Measurements from ENCODE around the gene ENHO. TPM values are rescaled to one million over a fixed set of nuclear protein-coding genes. Genes with fewer than 3 reads are reported as not detected.

Gene ENHO
- total RNA-seq, result 1 to 10 TPM in 3 of 4 donors, under 1 TPM in 1; 0.65 to 4.0 (median 2.7) TPM

DNA sequence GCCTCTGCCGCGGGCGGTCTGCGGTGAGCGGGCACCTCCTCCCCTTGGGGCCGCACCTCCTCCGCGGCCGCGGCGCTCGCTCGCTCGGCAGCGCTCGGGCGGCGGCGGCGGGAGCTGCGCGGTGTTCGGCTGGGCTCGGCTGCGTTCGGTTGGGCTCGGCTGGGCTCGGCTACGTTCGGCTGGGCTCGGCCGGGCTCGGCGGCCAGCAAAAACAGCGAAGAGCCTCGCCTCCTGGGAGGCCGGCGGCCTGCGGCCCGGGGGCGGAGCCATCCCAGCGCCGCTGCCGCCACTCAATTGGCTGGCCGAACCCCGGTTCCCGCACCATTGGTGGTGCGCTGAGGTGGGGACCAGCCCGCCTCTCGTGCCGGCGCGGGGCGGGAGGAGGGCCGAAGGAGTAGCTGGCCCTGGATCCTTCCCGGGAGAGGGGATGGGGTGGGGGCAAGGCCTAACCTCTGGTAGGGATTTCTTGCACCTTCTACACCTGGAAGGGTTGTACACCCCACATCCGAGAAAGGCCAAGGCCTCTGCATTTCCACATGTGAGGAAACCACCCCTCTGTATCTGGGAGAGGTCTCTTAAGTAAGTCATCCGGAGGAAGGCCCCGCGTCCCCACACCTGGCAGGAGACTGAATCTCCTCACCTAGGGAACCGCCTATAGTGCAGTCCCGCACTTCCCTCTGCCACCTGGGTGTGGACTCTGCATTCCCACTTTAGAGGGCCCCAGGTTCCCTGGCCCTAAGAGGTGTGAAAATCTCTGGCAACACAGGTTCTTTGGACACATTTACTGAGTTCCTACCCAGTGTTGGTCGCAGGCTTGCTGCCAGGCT, at the start of gene ENHO:
Gene ENHO (minus strand): TSS at position 20 of the 827 bp plus-strand sequence. CDS start 1,295 bp downstream, outside the sequence.
- 40% methylated on average over 5 of the region's 63 CpGs for WGBS
- no peaks in the 10 kb centered on the region for H3K9me3 ChIP-seq
- no peak for TF ChIP-seq CTCF (IDR thresholded peaks at IDR 0.05)
- no peak for TF ChIP-seq POLR2AphosphoS5 (IDR thresholded peaks at IDR 0.05)
- no peak for TF ChIP-seq POLR2A (IDR thresholded peaks at IDR 0.05)
- TF ChIP-seq EP300 (IDR thresholded peaks at IDR 0.05), result no peak
- no peaks in the 10 kb centered on the region for H3K36me3 ChIP-seq
- no peaks in the 10 kb centered on the region for H3K27me3 ChIP-seq
- H3K4me1 ChIP-seq, result peaks cover 16% of the 10 kb centered on the region
- peak; percentile 86 to 88 for DNase-seq (ENCODE audit: low spot score in 2 of 2)
- peak within 1 kb of the TSS; percentile 61 for H3K4me3 ChIP-seq
- no peak within 1 kb of the TSS for H3K27ac ChIP-seq

DNA sequence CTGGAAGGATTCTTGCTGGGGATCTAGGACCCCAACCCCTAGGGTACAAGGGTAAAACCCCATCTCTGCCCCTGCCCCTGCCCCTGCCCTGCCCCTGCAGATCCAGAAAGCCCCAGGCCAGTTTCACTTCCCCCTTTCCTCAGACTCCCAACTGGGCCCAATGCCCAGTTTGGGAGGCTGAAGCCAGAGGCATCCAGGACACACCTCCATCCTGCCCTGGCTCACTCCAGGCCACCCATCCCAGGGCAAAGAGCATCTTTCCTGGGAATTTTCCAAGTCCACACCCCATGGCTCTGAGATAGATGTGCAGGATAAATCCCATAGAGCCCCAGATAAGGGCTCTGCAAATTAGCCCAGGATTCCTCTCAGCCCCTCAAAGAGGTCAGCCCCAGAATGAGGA, 49.3 kb upstream of the ENHO start:
- no peaks in the 10 kb centered on the region for H3K36me3 ChIP-seq
- no peaks in the 10 kb centered on the region for H3K9me3 ChIP-seq
- no peak overlapping the region for H3K27ac ChIP-seq
- peaks cover 16% of the 10 kb centered on the region for H3K27me3 ChIP-seq
- TF ChIP-seq EP300 (IDR thresholded peaks at IDR 0.05) (no peak), CTCF (IDR thresholded peaks at IDR 0.05) (no peak), POLR2A (IDR thresholded peaks at IDR 0.05) (no peak), POLR2AphosphoS5 (IDR thresholded peaks at IDR 0.05) (no peak)
- no peak for DNase-seq (ENCODE audit: low spot score in 2 of 2)
- no peaks in the 10 kb centered on the region for H3K4me1 ChIP-seq
- H3K4me3 ChIP-seq, result no peak overlapping the region

- no peak for DNase-seq (ENCODE audit: low spot score in 2 of 2)
Observed at GRCh38 chr9:34571481-34571810, 48.7 kb upstream of the ENHO start.

DNA sequence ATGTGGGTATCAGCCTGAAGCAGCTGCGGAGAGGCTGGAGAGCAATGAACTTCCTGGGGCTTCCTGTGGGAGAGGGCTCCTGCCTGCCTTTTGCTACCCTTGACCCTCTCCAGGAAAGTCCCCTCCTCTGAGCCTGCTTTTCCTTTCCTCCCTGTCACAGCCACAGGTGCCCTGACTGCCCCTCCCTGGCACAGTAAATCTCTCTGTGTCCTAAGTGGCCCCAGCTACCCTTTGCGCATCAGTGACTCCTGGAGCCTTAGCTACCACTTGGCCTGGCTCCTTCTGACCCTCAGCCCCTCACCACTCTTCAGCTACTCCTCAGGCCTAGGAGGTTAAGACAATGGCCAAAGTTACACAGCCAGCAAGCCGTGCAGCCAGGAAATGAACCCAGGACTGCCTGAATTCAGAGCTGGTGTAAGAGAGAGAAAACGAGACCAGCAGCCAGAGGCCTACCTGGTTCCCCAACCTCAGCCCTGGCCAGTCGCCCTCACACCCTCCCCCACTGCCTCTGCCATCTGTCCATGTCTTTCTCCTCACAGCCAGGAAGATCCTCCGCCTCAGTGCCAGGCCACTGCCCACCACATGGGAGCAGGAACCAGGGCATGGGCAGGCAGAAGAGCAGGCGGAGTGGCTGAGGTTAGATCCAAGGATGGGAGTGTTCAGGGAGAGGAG, 48.2 kb upstream of the ENHO start:
- no peak for DNase-seq (ENCODE audit: low spot score in 2 of 2)
- H3K4me3 ChIP-seq, result no peak overlapping the region
- no peak for TF ChIP-seq POLR2A (IDR thresholded peaks at IDR 0.05)
- TF ChIP-seq EP300 (IDR thresholded peaks at IDR 0.05), result no peak
- no peak for TF ChIP-seq CTCF (IDR thresholded peaks at IDR 0.05)
- TF ChIP-seq POLR2AphosphoS5 (IDR thresholded peaks at IDR 0.05), result no peak
- no peaks in the 10 kb centered on the region for H3K36me3 ChIP-seq
- H3K4me1 ChIP-seq, result no peaks in the 10 kb centered on the region
- 85% methylated on average over 6 of the region's 7 CpGs for WGBS
- no peaks in the 10 kb centered on the region for H3K9me3 ChIP-seq
- H3K27me3 ChIP-seq, result peaks cover 12% of the 10 kb centered on the region
- no peak overlapping the region for H3K27ac ChIP-seq

More at GRCh38 chr9:34571481-34571810, 48.7 kb upstream of the ENHO start:
- Histone ChIP-seq H3K36me3 (no peaks in the 10 kb centered on the region), H3K9me3 (no peaks in the 10 kb centered on the region), H3K27me3 (peaks cover 10% of the 10 kb centered on the region), H3K4me3 (no peak overlapping the region), H3K27ac (no peak overlapping the region), H3K4me1 (no peaks in the 10 kb centered on the region)
- WGBS, result 59% methylated on average over 12 of the region's 12 CpGs
- TF ChIP-seq CTCF (IDR thresholded peaks at IDR 0.05) (no peak), POLR2A (IDR thresholded peaks at IDR 0.05) (no peak), EP300 (IDR thresholded peaks at IDR 0.05) (no peak), POLR2AphosphoS5 (IDR thresholded peaks at IDR 0.05) (no peak)

GRCh38 chr9:34570376-34570775, 47.6 kb upstream of the ENHO start:
- DNase-seq (ENCODE audit: low spot score in 2 of 2), result no peak
- 62% methylated on average over 11 of the region's 11 CpGs for WGBS
- no peak for TF ChIP-seq EP300 (IDR thresholded peaks at IDR 0.05)
- TF ChIP-seq CTCF (IDR thresholded peaks at IDR 0.05), result no peak
- no peak for TF ChIP-seq POLR2A (IDR thresholded peaks at IDR 0.05)
- TF ChIP-seq POLR2AphosphoS5 (IDR thresholded peaks at IDR 0.05), result no peak

More at GRCh38 chr9:34570376-34570775, 47.6 kb upstream of the ENHO start:
- no peaks in the 10 kb centered on the region for H3K36me3 ChIP-seq
- no peaks in the 10 kb centered on the region for H3K9me3 ChIP-seq
- peaks cover 11% of the 10 kb centered on the region for H3K27me3 ChIP-seq
- H3K4me3 ChIP-seq, result no peak overlapping the region
- no peak overlapping the region for H3K27ac ChIP-seq
- no peaks in the 10 kb centered on the region for H3K4me1 ChIP-seq

All from suprapubic skin (tissue), 4 donors.